Central memory CD8-positive, alpha-beta T cell (primary cell): ENCODE data around the gene CYSLTR1.

Experiments used
- ATAC-seq: fragments of 150-1000 bp; cut with Tn5 transposase; replicated peaks from 2 replicates; pipeline ENCODE4 v1.10.0; 2022; ENCODE audit warnings: mild to moderate bottlenecking, moderate FRiP score, moderate number of reproducible peaks; ENCODE audit not compliant: poor library complexity, severe bottlenecking; ENCODE audit errors: extremely low read depth
- DNase-seq, 2 donors: peaks; one replicate each; pipeline ENCODE4 v3.0.0; 2021; ENCODE audit warnings: low spot score in 2 of 2
- H3K27ac Mint-ChIP-seq: one replicate; pipeline ENCODE4 v1.8.0; 2022; ENCODE audit warnings: low read depth, mild to moderate bottlenecking, moderate library complexity, mixed read lengths
- H3K27me3 Mint-ChIP-seq: one replicate; pipeline ENCODE4 v1.8.0; 2022; ENCODE audit warnings: mixed read lengths
- H3K36me3 Mint-ChIP-seq: one replicate; pipeline ENCODE4 v1.8.0; 2022; ENCODE audit warnings: mild to moderate bottlenecking, moderate library complexity, mixed read lengths; ENCODE audit not compliant: insufficient read depth
- H3K4me1 Mint-ChIP-seq: one replicate; pipeline ENCODE4 v1.8.0; 2022; ENCODE audit warnings: mixed read lengths
- H3K4me3 Mint-ChIP-seq: one replicate; pipeline ENCODE4 v1.8.0; 2022; ENCODE audit warnings: mild to moderate bottlenecking, moderate library complexity, mixed read lengths
- H3K9me3 Mint-ChIP-seq: one replicate; pipeline ENCODE4 v1.8.0; 2022; ENCODE audit warnings: mixed read lengths

Gene CYSLTR1

GRCh38 chrX:78327370-78328086, at the start of gene CYSLTR1:
Gene CYSLTR1, minus strand, starts transcription at chrX:78327611. Its CDS starts 53,865 bp downstream, at chrX:78273746.
- Mint-ChIP-seq H3K4me1 (peaks cover 27% of the 10 kb centered on the region), H3K9me3 (no peaks in the 10 kb centered on the region), H3K36me3 (peaks cover 1% of the 10 kb centered on the region), H3K4me3 (peak within 1 kb of the TSS; percentile 16), H3K27ac (no peak within 1 kb of the TSS), H3K27me3 (no peaks in the 10 kb centered on the region)
- DNase-seq: no peak
- no peak for ATAC-seq

GRCh38 chrX:78377186-78377585, 49.8 kb upstream of the CYSLTR1 start:
- Mint-ChIP-seq H3K27me3 (no peaks in the 10 kb centered on the region), H3K9me3 (no peaks in the 10 kb centered on the region), H3K36me3 (no peaks in the 10 kb centered on the region), H3K27ac (no peak overlapping the region), H3K4me1 (no peaks in the 10 kb centered on the region), H3K4me3 (no peak overlapping the region)
- ATAC-seq (no peak), DNase-seq (no peak)

- H3K4me3 Mint-ChIP-seq: no peak overlapping the region
- H3K9me3 Mint-ChIP-seq: no peaks in the 10 kb centered on the region
- no peaks in the 10 kb centered on the region for H3K36me3 Mint-ChIP-seq
- H3K27ac Mint-ChIP-seq: no peak overlapping the region
- no peaks in the 10 kb centered on the region for H3K4me1 Mint-ChIP-seq
- no peak for ATAC-seq
- H3K27me3 Mint-ChIP-seq: no peaks in the 10 kb centered on the region
- no peak for DNase-seq
Measured at GRCh38 chrX:78375894-78376293, 48.5 kb upstream of the CYSLTR1 start.

GRCh38 chrX:78366576-78366975, 39.2 kb upstream of the CYSLTR1 start:
- Mint-ChIP-seq H3K4me1 (no peaks in the 10 kb centered on the region), H3K4me3 (no peak overlapping the region), H3K27me3 (no peaks in the 10 kb centered on the region), H3K36me3 (peaks cover 2% of the 10 kb centered on the region), H3K27ac (no peak overlapping the region), H3K9me3 (no peaks in the 10 kb centered on the region)
- ATAC-seq: no peak
- no peak for DNase-seq

GRCh38 chrX:78357342-78358055, 30.1 kb upstream of the CYSLTR1 start:
- Mint-ChIP-seq H3K27me3 (no peaks in the 10 kb centered on the region), H3K4me3 (no peak overlapping the region), H3K4me1 (no peaks in the 10 kb centered on the region), H3K36me3 (no peaks in the 10 kb centered on the region), H3K9me3 (no peaks in the 10 kb centered on the region), H3K27ac (no peak overlapping the region)
- ATAC-seq (no peak), DNase-seq (no peak)

GRCh38 chrX:78333521-78333920, 6.1 kb upstream of the CYSLTR1 start:
- Mint-ChIP-seq H3K4me1 (peaks cover 21% of the 10 kb centered on the region), H3K9me3 (no peaks in the 10 kb centered on the region), H3K4me3 (no peak overlapping the region), H3K36me3 (peaks cover 1% of the 10 kb centered on the region), H3K27ac (peak overlapping the region; percentile 32), H3K27me3 (no peaks in the 10 kb centered on the region)
- ATAC-seq: peak; percentile 67
- DNase-seq: no peak

GRCh38 chrX:78331708-78332107, 4.3 kb upstream of the CYSLTR1 start:
- no peak overlapping the region for H3K4me3 Mint-ChIP-seq
- H3K27me3 Mint-ChIP-seq: no peaks in the 10 kb centered on the region
- no peak for ATAC-seq
- peaks cover 1% of the 10 kb centered on the region for H3K36me3 Mint-ChIP-seq
- peak overlapping the region; percentile 30 for H3K27ac Mint-ChIP-seq
- no peak for DNase-seq
- H3K9me3 Mint-ChIP-seq: no peaks in the 10 kb centered on the region
- H3K4me1 Mint-ChIP-seq: peaks cover 21% of the 10 kb centered on the region

- DNase-seq (no peak), ATAC-seq (no peak)
- peaks cover 21% of the 10 kb centered on the region for H3K4me1 Mint-ChIP-seq
- H3K4me3 Mint-ChIP-seq: no peak overlapping the region
- H3K9me3 Mint-ChIP-seq: no peaks in the 10 kb centered on the region
- no peaks in the 10 kb centered on the region for H3K27me3 Mint-ChIP-seq
- no peak overlapping the region for H3K27ac Mint-ChIP-seq
- peaks cover 1% of the 10 kb centered on the region for H3K36me3 Mint-ChIP-seq
Measured at GRCh38 chrX:78330540-78330939, 3.1 kb upstream of the CYSLTR1 start.

- H3K4me3 Mint-ChIP-seq: no peak overlapping the region
- no peaks in the 10 kb centered on the region for H3K27me3 Mint-ChIP-seq
- H3K4me1 Mint-ChIP-seq: peaks cover 21% of the 10 kb centered on the region
- no peak for DNase-seq
- H3K9me3 Mint-ChIP-seq: no peaks in the 10 kb centered on the region
- peaks cover 1% of the 10 kb centered on the region for H3K36me3 Mint-ChIP-seq
- ATAC-seq: no peak
- no peak overlapping the region for H3K27ac Mint-ChIP-seq
Measured at GRCh38 chrX:78330068-78330467, 2.7 kb upstream of the CYSLTR1 start.

GRCh38 chrX:78329486-78329885, 2.1 kb upstream of the CYSLTR1 start:
- H3K36me3 Mint-ChIP-seq: peaks cover 1% of the 10 kb centered on the region
- no peaks in the 10 kb centered on the region for H3K9me3 Mint-ChIP-seq
- no peaks in the 10 kb centered on the region for H3K27me3 Mint-ChIP-seq
- peak overlapping the region; percentile 1 for H3K4me3 Mint-ChIP-seq
- ATAC-seq: no peak
- H3K27ac Mint-ChIP-seq: no peak overlapping the region
- no peak for DNase-seq
- peaks cover 21% of the 10 kb centered on the region for H3K4me1 Mint-ChIP-seq

- no peak for ATAC-seq
- Mint-ChIP-seq H3K27ac (no peak overlapping the region), H3K9me3 (no peaks in the 10 kb centered on the region), H3K4me1 (peaks cover 33% of the 10 kb centered on the region), H3K4me3 (no peak overlapping the region), H3K36me3 (peaks cover 1% of the 10 kb centered on the region), H3K27me3 (no peaks in the 10 kb centered on the region)
- no peak for DNase-seq
Measured at GRCh38 chrX:78326401-78326800, 1.0 kb downstream of the CYSLTR1 start.

- no peak for ATAC-seq
- H3K4me1 Mint-ChIP-seq: peaks cover 26% of the 10 kb centered on the region
- no peak overlapping the region for H3K4me3 Mint-ChIP-seq
- no peaks in the 10 kb centered on the region for H3K27me3 Mint-ChIP-seq
- no peaks in the 10 kb centered on the region for H3K36me3 Mint-ChIP-seq
- H3K9me3 Mint-ChIP-seq: no peaks in the 10 kb centered on the region
- no peak overlapping the region for H3K27ac Mint-ChIP-seq
- no peak for DNase-seq
Measured at GRCh38 chrX:78322863-78323262, 4.5 kb downstream of the CYSLTR1 start.

- Mint-ChIP-seq H3K27ac (no peak overlapping the region), H3K9me3 (no peaks in the 10 kb centered on the region), H3K36me3 (no peaks in the 10 kb centered on the region)
Measured at GRCh38 chrX:78321809-78322208, 5.6 kb downstream of the CYSLTR1 start.

More at GRCh38 chrX:78321809-78322208, 5.6 kb downstream of the CYSLTR1 start:
- Mint-ChIP-seq H3K4me1 (peaks cover 26% of the 10 kb centered on the region), H3K4me3 (peak overlapping the region; percentile 29), H3K27me3 (no peaks in the 10 kb centered on the region)
- DNase-seq: peak in 1 of 2 donors; percentile 18
- ATAC-seq: peak; percentile 97
